GM12878 (cell line): ENCODE results near the gene PPP1R14B. TPM values are rescaled to one million over a fixed set of nuclear protein-coding genes. Genes with fewer than 3 reads are reported as not detected.

Experiments
- E4F1 ChIP-seq: fragments of 450-650 bp; IDR thresholded peaks from 2 replicates; pipeline ENCODE4 v1.6.1; 2018; ENCODE audit warnings: borderline replicate concordance, mild to moderate bottlenecking; ENCODE audit not compliant: partially characterized antibody
- MXI1 ChIP-seq: fragments of 150-350 bp; IDR thresholded peaks from 2 replicates; pipeline ENCODE4 v1.6.1; 2011; ENCODE audit warnings: low read depth, mild to moderate bottlenecking, inconsistent platforms, low read length, improper control_type of control experiment
- NFYB ChIP-seq: IDR thresholded peaks from 2 replicates; pipeline ENCODE4 v1.6.1; 2011; ENCODE audit warnings: low read depth, mild to moderate bottlenecking, low read length, improper control_type of control experiment, moderate library complexity; ENCODE audit not compliant: insufficient read depth
- NR2C2 ChIP-seq: IDR thresholded peaks from 2 replicates; pipeline ENCODE4 v1.6.1; 2011; ENCODE audit warnings: borderline replicate concordance, low read depth; ENCODE audit not compliant: control insufficient read depth, insufficient read length
- PAX5 ChIP-seq: IDR thresholded peaks from 2 replicates; pipeline ENCODE4 v1.6.1; 2011; ENCODE audit warnings: low read depth, low read length, borderline replicate concordance
- RBBP5 ChIP-seq: fragments of 200-600 bp; sonication (generic); conservative IDR thresholded peaks from 2 replicates; pipeline ENCODE4 v1.6.1; 2016
- RELA ChIP-seq: fragments of 450-650 bp; IDR thresholded peaks from 2 replicates; pipeline ENCODE4 v1.8.0; 2014; ENCODE audit warnings: borderline replicate concordance; ENCODE audit not compliant: partially characterized antibody
- RELB ChIP-seq: fragments of 450-650 bp; IDR thresholded peaks from 2 replicates; pipeline ENCODE4 v1.6.1; 2017; ENCODE audit warnings: low read depth, mild to moderate bottlenecking, moderate library complexity
- SMC3 ChIP-seq: IDR thresholded peaks from 2 replicates; pipeline ENCODE4 v1.6.1; 2011; ENCODE audit warnings: low read length, improper control_type of control experiment, borderline replicate concordance
- SPI1 ChIP-seq: IDR thresholded peaks from 2 replicates; pipeline ENCODE4 v1.6.1; 2011; ENCODE audit warnings: low read depth, mild to moderate bottlenecking, low read length, moderate library complexity, borderline replicate concordance; ENCODE audit not compliant: insufficient read depth
- SUPT20H ChIP-seq: IDR thresholded peaks from 2 replicates; pipeline ENCODE4 v1.6.1; 2011; ENCODE audit warnings: low read depth, mild to moderate bottlenecking, low read length, moderate library complexity, borderline replicate concordance; ENCODE audit not compliant: control insufficient read depth
- TAF1 ChIP-seq: IDR thresholded peaks from 2 replicates; pipeline ENCODE4 v1.6.1; 2011; ENCODE audit warnings: mild to moderate bottlenecking, low read depth, low read length, borderline replicate concordance
- TCF3 ChIP-seq: IDR thresholded peaks from 2 replicates; pipeline ENCODE4 v1.6.1; 2012; ENCODE audit warnings: low read depth, mild to moderate bottlenecking, low read length, borderline replicate concordance; ENCODE audit not compliant: insufficient read depth
- polyA plus RNA-seq, 11 experiments: library from polyadenylated mRNA; depleted of rRNA in 4 of 11; unstranded in 6 of 11; stranded (reverse) in 5 of 11; fragments of >200 nt; fragmentation: Nextera tagmentation in 4 of 11; fragmentation: Illumina TruSeq in 1 of 11; extraction: Ambion mirVana in 4 of 11; extraction: Trizol in 1 of 11; gene quantifications; 1 replicate in 1 of 11; 2 replicates in 10 of 11; pipeline versions ENCODE4 v1.2.1 to v1.2.3, GENCODE V29; 2011 to 2016; ENCODE audit warnings: inconsistent platforms in 2 of 11, missing spikeins in 2 of 11, low read depth in 1 of 11
- total RNA-seq, 4 experiments: library from RNA; depleted of rRNA in 3 of 4; stranded (reverse); fragments of >200 nt in 3 of 4; fragmentation: Illumina TruSeq in 1 of 4; extraction: Trizol in 1 of 4; gene quantifications; 2 replicates each; pipeline versions ENCODE4 v1.2.1 to v1.2.3, GENCODE V29; 2013 to 2021
- TF ChIP-seq, protein P1 (sequence below): fragments of 450-650 bp; formaldehyde crosslinking; IDR thresholded peaks from 2 replicates; pipeline ENCODE4 v1.5.0; 2022; ENCODE audit warnings: mild to moderate bottlenecking, missing genetic modification characterization
- TF ChIP-seq, protein P2 (sequence below): fragments of 450-650 bp; formaldehyde crosslinking; IDR thresholded peaks from 2 replicates; pipeline ENCODE4 v1.4.0; 2020; ENCODE audit warnings: mild to moderate bottlenecking, moderate library complexity

Gene PPP1R14B
- total and polyA plus RNA-seq, 10 of the 15 experiments (the other 5 are each of a cell fraction or from before 2014, with no cell fraction given): 8.4 to 283 (median 124) TPM

GRCh38 chr11:64246871-64247728, at the start of gene PPP1R14B (continued):
- TF ChIP-seq SPI1 (no peak), SUPT20H (no peak), RELA (no peak), RBBP5 (no peak), MXI1 (0 out of 2 replicates have a peak, but pooled peaks have one; percentile 46), RELB (no peak), E4F1 (no peak), TCF3 (0 out of 2 replicates have a peak, but pooled peaks have one; percentile 7), TAF1 (no peak), NR2C2 (no peak), NFYB (no peak), SMC3 (no peak), PAX5 (no peak)
- TF ChIP-seq, protein P1, sequence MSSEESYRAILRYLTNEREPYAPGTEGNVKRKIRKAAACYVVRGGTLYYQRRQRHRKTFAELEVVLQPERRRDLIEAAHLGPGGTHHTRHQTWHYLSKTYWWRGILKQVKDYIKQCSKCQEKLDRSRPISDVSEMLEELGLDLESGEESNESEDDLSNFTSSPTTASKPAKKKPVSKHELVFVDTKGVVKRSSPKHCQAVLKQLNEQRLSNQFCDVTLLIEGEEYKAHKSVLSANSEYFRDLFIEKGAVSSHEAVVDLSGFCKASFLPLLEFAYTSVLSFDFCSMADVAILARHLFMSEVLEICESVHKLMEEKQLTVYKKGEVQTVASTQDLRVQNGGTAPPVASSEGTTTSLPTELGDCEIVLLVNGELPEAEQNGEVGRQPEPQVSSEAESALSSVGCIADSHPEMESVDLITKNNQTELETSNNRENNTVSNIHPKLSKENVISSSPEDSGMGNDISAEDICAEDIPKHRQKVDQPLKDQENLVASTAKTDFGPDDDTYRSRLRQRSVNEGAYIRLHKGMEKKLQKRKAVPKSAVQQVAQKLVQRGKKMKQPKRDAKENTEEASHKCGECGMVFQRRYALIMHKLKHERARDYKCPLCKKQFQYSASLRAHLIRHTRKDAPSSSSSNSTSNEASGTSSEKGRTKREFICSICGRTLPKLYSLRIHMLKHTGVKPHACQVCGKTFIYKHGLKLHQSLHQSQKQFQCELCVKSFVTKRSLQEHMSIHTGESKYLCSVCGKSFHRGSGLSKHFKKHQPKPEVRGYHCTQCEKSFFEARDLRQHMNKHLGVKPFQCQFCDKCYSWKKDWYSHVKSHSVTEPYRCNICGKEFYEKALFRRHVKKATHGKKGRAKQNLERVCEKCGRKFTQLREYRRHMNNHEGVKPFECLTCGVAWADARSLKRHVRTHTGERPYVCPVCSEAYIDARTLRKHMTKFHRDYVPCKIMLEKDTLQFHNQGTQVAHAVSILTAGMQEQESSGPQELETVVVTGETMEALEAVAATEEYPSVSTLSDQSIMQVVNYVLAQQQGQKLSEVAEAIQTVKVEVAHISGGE (CRISPR knock-in tag): 0 out of 2 replicates have a peak, but pooled peaks have one; percentile 15
- TF ChIP-seq, protein P2, sequence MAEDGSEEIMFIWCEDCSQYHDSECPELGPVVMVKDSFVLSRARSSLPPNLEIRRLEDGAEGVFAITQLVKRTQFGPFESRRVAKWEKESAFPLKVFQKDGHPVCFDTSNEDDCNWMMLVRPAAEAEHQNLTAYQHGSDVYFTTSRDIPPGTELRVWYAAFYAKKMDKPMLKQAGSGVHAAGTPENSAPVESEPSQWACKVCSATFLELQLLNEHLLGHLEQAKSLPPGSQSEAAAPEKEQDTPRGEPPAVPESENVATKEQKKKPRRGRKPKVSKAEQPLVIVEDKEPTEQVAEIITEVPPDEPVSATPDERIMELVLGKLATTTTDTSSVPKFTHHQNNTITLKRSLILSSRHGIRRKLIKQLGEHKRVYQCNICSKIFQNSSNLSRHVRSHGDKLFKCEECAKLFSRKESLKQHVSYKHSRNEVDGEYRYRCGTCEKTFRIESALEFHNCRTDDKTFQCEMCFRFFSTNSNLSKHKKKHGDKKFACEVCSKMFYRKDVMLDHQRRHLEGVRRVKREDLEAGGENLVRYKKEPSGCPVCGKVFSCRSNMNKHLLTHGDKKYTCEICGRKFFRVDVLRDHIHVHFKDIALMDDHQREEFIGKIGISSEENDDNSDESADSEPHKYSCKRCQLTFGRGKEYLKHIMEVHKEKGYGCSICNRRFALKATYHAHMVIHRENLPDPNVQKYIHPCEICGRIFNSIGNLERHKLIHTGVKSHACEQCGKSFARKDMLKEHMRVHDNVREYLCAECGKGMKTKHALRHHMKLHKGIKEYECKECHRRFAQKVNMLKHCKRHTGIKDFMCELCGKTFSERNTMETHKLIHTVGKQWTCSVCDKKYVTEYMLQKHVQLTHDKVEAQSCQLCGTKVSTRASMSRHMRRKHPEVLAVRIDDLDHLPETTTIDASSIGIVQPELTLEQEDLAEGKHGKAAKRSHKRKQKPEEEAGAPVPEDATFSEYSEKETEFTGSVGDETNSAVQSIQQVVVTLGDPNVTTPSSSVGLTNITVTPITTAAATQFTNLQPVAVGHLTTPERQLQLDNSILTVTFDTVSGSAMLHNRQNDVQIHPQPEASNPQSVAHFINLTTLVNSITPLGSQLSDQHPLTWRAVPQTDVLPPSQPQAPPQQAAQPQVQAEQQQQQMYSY (CRISPR knock-in tag): no peak
